ENCODE measurements around the gene SHISA9. TPM values are rescaled to one million over a fixed set of nuclear protein-coding genes. Genes with fewer than 3 reads are reported as not detected.
A peak's percentile ranks its signal among the peaks of the same experiment; 100 is the strongest.

The SHISA9 gene
- total RNA-seq, 1 donor from 2014 or later, result not detected

DNA sequence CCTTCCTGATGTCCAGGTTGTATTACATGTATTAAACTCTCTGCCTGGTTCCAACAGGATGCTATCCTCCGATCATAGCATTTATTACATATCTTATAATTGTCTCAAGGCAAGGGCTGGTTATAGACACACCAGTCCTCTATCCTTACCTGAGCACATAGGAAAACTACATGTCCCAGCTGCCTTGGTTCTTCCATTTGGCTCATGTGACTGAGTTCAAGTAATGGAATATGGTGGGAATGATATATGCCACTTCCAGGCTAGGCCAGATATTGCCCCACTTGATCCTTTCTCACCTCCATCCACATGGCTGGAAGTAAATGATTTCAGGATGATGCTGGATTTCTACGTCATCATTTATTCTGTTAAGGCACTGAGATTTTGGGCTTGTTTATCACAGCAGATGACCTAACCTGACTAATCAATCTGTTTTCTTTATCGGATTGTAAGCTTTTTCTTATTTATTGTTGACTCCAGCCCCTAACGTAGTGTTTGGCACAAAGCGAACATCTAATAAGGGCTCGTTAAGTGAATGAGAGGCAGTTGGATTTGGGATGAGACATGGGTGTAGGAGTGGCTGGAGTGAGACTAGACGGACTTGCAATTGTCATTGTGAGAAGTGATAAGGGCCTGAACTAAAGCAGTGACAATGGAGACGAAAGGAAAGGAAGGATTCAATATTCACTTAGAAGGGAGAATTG is 8.2 kb upstream of the SHISA9 start:
- H3K4me3 ChIP-seq, result no peak overlapping the region
- H3K36me3 ChIP-seq, result no peaks in the 10 kb centered on the region
- H3K27ac ChIP-seq, result no peak overlapping the region
- ATAC-seq, result no peak
- no peak for DNase-seq
- TF ChIP-seq, protein P1, sequence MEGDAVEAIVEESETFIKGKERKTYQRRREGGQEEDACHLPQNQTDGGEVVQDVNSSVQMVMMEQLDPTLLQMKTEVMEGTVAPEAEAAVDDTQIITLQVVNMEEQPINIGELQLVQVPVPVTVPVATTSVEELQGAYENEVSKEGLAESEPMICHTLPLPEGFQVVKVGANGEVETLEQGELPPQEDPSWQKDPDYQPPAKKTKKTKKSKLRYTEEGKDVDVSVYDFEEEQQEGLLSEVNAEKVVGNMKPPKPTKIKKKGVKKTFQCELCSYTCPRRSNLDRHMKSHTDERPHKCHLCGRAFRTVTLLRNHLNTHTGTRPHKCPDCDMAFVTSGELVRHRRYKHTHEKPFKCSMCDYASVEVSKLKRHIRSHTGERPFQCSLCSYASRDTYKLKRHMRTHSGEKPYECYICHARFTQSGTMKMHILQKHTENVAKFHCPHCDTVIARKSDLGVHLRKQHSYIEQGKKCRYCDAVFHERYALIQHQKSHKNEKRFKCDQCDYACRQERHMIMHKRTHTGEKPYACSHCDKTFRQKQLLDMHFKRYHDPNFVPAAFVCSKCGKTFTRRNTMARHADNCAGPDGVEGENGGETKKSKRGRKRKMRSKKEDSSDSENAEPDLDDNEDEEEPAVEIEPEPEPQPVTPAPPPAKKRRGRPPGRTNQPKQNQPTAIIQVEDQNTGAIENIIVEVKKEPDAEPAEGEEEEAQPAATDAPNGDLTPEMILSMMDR (IDR thresholded peaks at IDR 0.05), result no peak
- intact Hi-C loops (cut with DNase I), result no loop called here
- H3K4me1 ChIP-seq, result no peaks in the 10 kb centered on the region
- no peaks in the 10 kb centered on the region for H3K9me3 ChIP-seq
- H3K27me3 ChIP-seq, result peaks cover 13% of the 10 kb centered on the region

DNA sequence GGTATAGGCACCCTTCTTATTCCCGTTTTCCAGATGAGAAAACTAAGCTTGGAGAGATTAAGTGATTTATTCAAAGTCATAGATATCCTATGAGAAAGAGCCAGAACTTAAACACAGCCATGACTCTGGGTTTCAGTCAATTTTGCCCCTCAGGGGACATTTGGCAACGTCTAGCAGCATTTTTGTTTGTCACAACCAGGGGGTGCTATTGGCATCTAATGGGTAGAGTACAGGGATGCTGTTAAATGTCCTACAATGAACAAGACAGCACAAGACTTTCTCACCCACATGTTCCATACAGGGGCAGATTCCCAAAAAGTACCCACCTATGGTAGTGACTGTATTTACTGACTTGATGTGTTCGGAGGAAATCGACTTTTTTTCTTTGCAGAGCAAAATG is 4.8 kb upstream of the SHISA9 start:
- DNase-seq, result no peak
- ATAC-seq, result no peak
- peaks cover 33% of the 10 kb centered on the region for H3K27me3 ChIP-seq
- no peaks in the 10 kb centered on the region for H3K9me3 ChIP-seq
- TF ChIP-seq, protein P1 (IDR thresholded peaks at IDR 0.05), result peak; percentile 15
- no peak overlapping the region for H3K4me3 ChIP-seq
- intact Hi-C loops (cut with DNase I), result no loop called here
- no peaks in the 10 kb centered on the region for H3K4me1 ChIP-seq
- no peaks in the 10 kb centered on the region for H3K36me3 ChIP-seq
- no peak overlapping the region for H3K27ac ChIP-seq

GRCh38 chr16:12898551-12898950 is 2.8 kb upstream of the SHISA9 start:
- H3K27ac ChIP-seq, result no peak overlapping the region
- no peak for DNase-seq
- H3K9me3 ChIP-seq, result no peaks in the 10 kb centered on the region
- intact Hi-C loops (cut with DNase I), result no loop called here
- no peak for ATAC-seq
- no peaks in the 10 kb centered on the region for H3K36me3 ChIP-seq
- no peaks in the 10 kb centered on the region for H3K4me1 ChIP-seq
- peaks cover 50% of the 10 kb centered on the region for H3K27me3 ChIP-seq
- no peak overlapping the region for H3K4me3 ChIP-seq
- TF ChIP-seq, protein P1 (IDR thresholded peaks at IDR 0.05), result no peak

DNA sequence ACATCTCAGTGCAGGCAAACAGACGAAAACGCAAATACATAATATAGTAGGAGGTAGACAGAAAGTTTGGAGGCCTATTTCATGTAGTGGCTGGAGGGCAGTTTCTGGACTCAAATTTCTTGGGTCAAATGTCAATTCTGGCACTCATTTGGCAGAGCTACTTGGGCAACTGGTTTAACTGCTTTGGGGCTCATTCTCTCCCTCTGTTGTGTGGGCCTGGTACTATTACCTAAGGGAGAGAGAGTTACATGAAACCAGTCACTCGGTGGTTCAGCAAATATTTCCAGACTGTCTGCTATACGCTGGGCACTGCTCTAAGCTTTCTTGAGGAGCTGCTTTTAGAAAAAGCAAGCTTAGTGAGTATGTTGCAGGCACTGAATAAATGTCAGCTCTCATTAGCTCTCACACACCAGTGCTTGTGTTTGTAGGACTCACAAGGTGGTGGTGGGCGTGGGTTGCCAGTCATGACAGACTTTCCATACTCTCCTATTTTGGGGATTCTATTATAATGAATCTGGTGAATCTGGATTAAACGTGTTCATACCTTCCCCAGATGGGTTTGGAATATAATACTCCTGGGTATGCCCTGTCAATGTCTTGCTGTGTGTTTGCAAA is 1.8 kb upstream of the SHISA9 start:
- intact Hi-C loops (cut with DNase I), result no loop called here
- no peak overlapping the region for H3K4me3 ChIP-seq
- TF ChIP-seq, protein P1 (IDR thresholded peaks at IDR 0.05), result no peak
- ATAC-seq (no peak), DNase-seq (no peak)
- peaks cover 61% of the 10 kb centered on the region for H3K27me3 ChIP-seq
- H3K4me1 ChIP-seq, result no peaks in the 10 kb centered on the region
- H3K36me3 ChIP-seq, result no peaks in the 10 kb centered on the region
- no peaks in the 10 kb centered on the region for H3K9me3 ChIP-seq
- no peak overlapping the region for H3K27ac ChIP-seq

DNA sequence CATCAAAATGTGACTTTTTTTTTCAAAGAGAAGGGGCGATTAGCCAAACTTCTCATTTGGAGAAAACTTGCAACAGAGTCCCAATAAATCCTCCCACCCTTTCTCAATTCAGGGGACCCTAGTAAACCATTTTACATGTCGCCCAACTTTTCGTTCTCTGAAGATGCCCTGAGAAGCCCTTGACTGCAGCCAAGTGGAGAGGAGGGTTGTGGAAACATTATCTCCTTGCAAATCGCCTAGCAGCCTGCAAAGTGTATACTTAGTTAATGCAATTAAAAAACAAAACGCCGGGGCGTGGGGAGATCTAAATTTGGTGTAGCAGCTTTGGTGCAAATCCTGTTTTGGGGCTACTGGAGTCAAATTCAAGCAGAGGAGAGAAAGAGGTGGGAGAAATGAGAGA is 1.2 kb upstream of the SHISA9 start:
- TF ChIP-seq, protein P1 (IDR thresholded peaks at IDR 0.05), result no peak
- Histone ChIP-seq H3K27me3 (peaks cover 66% of the 10 kb centered on the region), H3K9me3 (no peaks in the 10 kb centered on the region), H3K27ac (no peak overlapping the region), H3K4me1 (no peaks in the 10 kb centered on the region), H3K4me3 (no peak overlapping the region), H3K36me3 (no peaks in the 10 kb centered on the region)
- ATAC-seq, result no peak
- DNase-seq, result no peak
- intact Hi-C loops (cut with DNase I), result no loop called here

All from upper lobe of right lung (tissue), 1 donor.